GDM1 (cell line): ENCODE data around the gene ACTN2.
"Not testable (repeated sequence)": the region's sequence is repeated elsewhere in the genome, so short reads cannot be mapped to it uniquely, and the experiment has no call there.

Experiments
- DNase-seq: peaks from one replicate; lab custom pipeline; 2025; lab: John Stamatoyannopoulos, UW

ACTN2 gene

GRCh38 chr1:236685917-236686814 lies at the start of gene ACTN2:
Gene ACTN2 (plus strand): TSS chr1:236686499. CDS start chr1:236686674, 175 bp downstream.
- DNase-seq: no peak

- no peak for DNase-seq
Observed at GRCh38 chr1:236638945-236639344, 47.4 kb upstream of the ACTN2 start.

- no peak for DNase-seq
Observed at GRCh38 chr1:236639686-236640085, 46.6 kb upstream of the ACTN2 start.

- DNase-seq: no peak
Observed at GRCh38 chr1:236642763-236643162, 43.5 kb upstream of the ACTN2 start.

- no peak for DNase-seq
Observed at GRCh38 chr1:236645016-236645680, 41.2 kb upstream of the ACTN2 start.

GRCh38 chr1:236654511-236654910 lies 31.8 kb upstream of the ACTN2 start:
- no peak for DNase-seq

GRCh38 chr1:236654957-236655356 lies 31.3 kb upstream of the ACTN2 start:
- DNase-seq: no peak

GRCh38 chr1:236657398-236657797 lies 28.9 kb upstream of the ACTN2 start:
- no peak for DNase-seq

GRCh38 chr1:236659792-236660587 lies 26.3 kb upstream of the ACTN2 start:
- DNase-seq: no peak

- no peak for DNase-seq
Observed at GRCh38 chr1:236663934-236664333, 22.4 kb upstream of the ACTN2 start.

- DNase-seq: not testable (repeated sequence)
Observed at GRCh38 chr1:236668909-236669308, 17.4 kb upstream of the ACTN2 start.

- no peak for DNase-seq
Observed at GRCh38 chr1:236670060-236670459, 16.2 kb upstream of the ACTN2 start.

- DNase-seq: no peak
Observed at GRCh38 chr1:236673289-236673919, 12.9 kb upstream of the ACTN2 start.

GRCh38 chr1:236677641-236678235 lies 8.6 kb upstream of the ACTN2 start:
- no peak for DNase-seq

- no peak for DNase-seq
Observed at GRCh38 chr1:236681219-236681618, 5.1 kb upstream of the ACTN2 start.

GRCh38 chr1:236685205-236685916 lies 938 bp upstream of the ACTN2 start:
- no peak for DNase-seq

GRCh38 chr1:236686815-236687160 lies 489 bp downstream of the ACTN2 start:
- DNase-seq: no peak

GRCh38 chr1:236687273-236687672 lies 974 bp downstream of the ACTN2 start:
- DNase-seq: no peak

GRCh38 chr1:236688705-236689104 lies 2.4 kb downstream of the ACTN2 start:
- DNase-seq: no peak

- DNase-seq: no peak
Observed at GRCh38 chr1:236689713-236690569, 3.6 kb downstream of the ACTN2 start.
